GM21528 (cell line): ENCODE measurements around the gene PTPA.
"Not testable (repeated sequence)": the region's sequence is repeated elsewhere in the genome, so short reads cannot be mapped to it uniquely, and the experiment has no call there.

Experiments
- ATAC-seq: cut with Tn5 transposase; IDR thresholded peaks from one replicate; pipeline ENCODE4 v1.9.1; 2021; ENCODE audit warnings: mild to moderate bottlenecking, moderate library complexity; ENCODE audit not compliant: unreplicated experiment, low FRiP score

Gene PTPA

GRCh38 chr9:129174724-129175514 is 63.7 kb downstream of the PTPA start:
- ATAC-seq: no peak

GRCh38 chr9:129175515-129175824 is 64.3 kb downstream of the PTPA start:
- no peak for ATAC-seq

GRCh38 chr9:129175825-129176633 is 64.8 kb downstream of the PTPA start:
- ATAC-seq: no peak

- ATAC-seq: no peak
Measured at GRCh38 chr9:129176701-129177442, 65.7 kb downstream of the PTPA start.

- peak; percentile 18 for ATAC-seq
Measured at GRCh38 chr9:129177443-129177790, 66.2 kb downstream of the PTPA start.

GRCh38 chr9:129177791-129178567 is 66.8 kb downstream of the PTPA start, which contains the start of gene IER5L:
Gene IER5L, minus strand, starts transcription at chr9:129178261. Its CDS starts 209 bp downstream, at chr9:129178052.
- peak; percentile 79 for ATAC-seq

GRCh38 chr9:129178568-129179382 is 67.6 kb downstream of the PTPA start:
- ATAC-seq: no peak

GRCh38 chr9:129181246-129181645 is 70.0 kb downstream of the PTPA start:
- no peak for ATAC-seq

GRCh38 chr9:129182122-129182521 is 70.9 kb downstream of the PTPA start:
- ATAC-seq: no peak

- ATAC-seq: no peak
Measured at GRCh38 chr9:129182625-129183494, 71.6 kb downstream of the PTPA start.

- no peak for ATAC-seq
Measured at GRCh38 chr9:129183495-129184218, 72.4 kb downstream of the PTPA start.

- no peak for ATAC-seq
Measured at GRCh38 chr9:129184219-129184524, 73.0 kb downstream of the PTPA start.

GRCh38 chr9:129184596-129185122 is 73.4 kb downstream of the PTPA start:
- no peak for ATAC-seq

- no peak for ATAC-seq
Measured at GRCh38 chr9:129185402-129185801, 74.2 kb downstream of the PTPA start.

- ATAC-seq: no peak
Measured at GRCh38 chr9:129185991-129186390, 74.8 kb downstream of the PTPA start.

- ATAC-seq: no peak
Measured at GRCh38 chr9:129187042-129187441, 75.8 kb downstream of the PTPA start.

- not testable (repeated sequence) for ATAC-seq
Measured at GRCh38 chr9:129189971-129190370, 78.8 kb downstream of the PTPA start.

GRCh38 chr9:129191234-129191633 is 80.0 kb downstream of the PTPA start:
- ATAC-seq: no peak
